ENCODE measurements around the gene MRPL24. TPM values are rescaled to one million over a fixed set of nuclear protein-coding genes. Genes with fewer than 3 reads are reported as not detected.

MRPL24 gene
- total and polyA plus RNA-seq, 9 of the 15 experiments (the other 6 are each of a cell fraction or from before 2014, with no cell fraction given), result 74.3 to 267 (median 113) TPM

- TF ChIP-seq MGA (IDR thresholded peaks at IDR 0.05), result peak; percentile 59; the same call in 1 of the 2 replicates
- TF ChIP-seq ZBTB2 (IDR thresholded peaks at IDR 0.05), result no peak
- no peak for TF ChIP-seq ZBED1 (IDR thresholded peaks at IDR 0.05)
- no peak for TF ChIP-seq CUX1 (CRISPR knock-in tag; IDR thresholded peaks at IDR 0.05)
- no peak for TF ChIP-seq ZNF551 (CRISPR knock-in tag; IDR thresholded peaks at IDR 0.05)
Measured at GRCh38 chr1:156725683-156726280, 15.1 kb downstream of the MRPL24 start (continued).
